Loucy (cell line): ENCODE data around the gene RBM19.

ENCODE experiments used
- CTCF ChIP-seq: fragments of 200-600 bp; sonication (generic); conservative IDR thresholded peaks from 2 replicates; pipeline ENCODE4 v1.5.1; 2014; ENCODE audit warnings: mild to moderate bottlenecking, antibody characterized with exemption, low read length
- EZH2phosphoT487 ChIP-seq: fragments of 200-600 bp; IDR thresholded peaks from 2 replicates; pipeline ENCODE4 v1.6.1; 2018; ENCODE audit warnings: antibody characterized with exemption, mild to moderate bottlenecking, moderate library complexity, borderline replicate concordance

- no peak for TF ChIP-seq CTCF
- no peak for TF ChIP-seq EZH2phosphoT487
Observed at GRCh38 chr12:113981876-113982275, 15.8 kb upstream of the RBM19 start.
